Prostate gland (tissue), 2 donors: ENCODE measurements around the gene FBXW2.

ENCODE experiments used
- POLR2A ChIP-seq: fragments of 450-650 bp; IDR thresholded peaks from one replicate; pipeline ENCODE4 v1.6.1; 2016; ENCODE audit warnings: antibody characterized with exemption, mild to moderate bottlenecking
- POLR2AphosphoS5 ChIP-seq: sonication (generic); formaldehyde crosslinking; IDR thresholded peaks from one replicate; pipeline ENCODE4 v1.6.1; 2017; ENCODE audit warnings: antibody characterized with exemption
- TF ChIP-seq, protein P1 (sequence below), 4 experiments: fragments of 200-600 bp in 2 of 4; fragments of 450-650 bp in 2 of 4; sonication (generic) in 2 of 4; IDR thresholded peaks; 1 replicate in 3 of 4; 2 replicates in 1 of 4; pipeline ENCODE4 v1.5.1; 2016 to 2019; ENCODE audit warnings: antibody characterized with exemption in 4 of 4, mild to moderate bottlenecking in 2 of 4, moderate library complexity in 2 of 4

DNA sequence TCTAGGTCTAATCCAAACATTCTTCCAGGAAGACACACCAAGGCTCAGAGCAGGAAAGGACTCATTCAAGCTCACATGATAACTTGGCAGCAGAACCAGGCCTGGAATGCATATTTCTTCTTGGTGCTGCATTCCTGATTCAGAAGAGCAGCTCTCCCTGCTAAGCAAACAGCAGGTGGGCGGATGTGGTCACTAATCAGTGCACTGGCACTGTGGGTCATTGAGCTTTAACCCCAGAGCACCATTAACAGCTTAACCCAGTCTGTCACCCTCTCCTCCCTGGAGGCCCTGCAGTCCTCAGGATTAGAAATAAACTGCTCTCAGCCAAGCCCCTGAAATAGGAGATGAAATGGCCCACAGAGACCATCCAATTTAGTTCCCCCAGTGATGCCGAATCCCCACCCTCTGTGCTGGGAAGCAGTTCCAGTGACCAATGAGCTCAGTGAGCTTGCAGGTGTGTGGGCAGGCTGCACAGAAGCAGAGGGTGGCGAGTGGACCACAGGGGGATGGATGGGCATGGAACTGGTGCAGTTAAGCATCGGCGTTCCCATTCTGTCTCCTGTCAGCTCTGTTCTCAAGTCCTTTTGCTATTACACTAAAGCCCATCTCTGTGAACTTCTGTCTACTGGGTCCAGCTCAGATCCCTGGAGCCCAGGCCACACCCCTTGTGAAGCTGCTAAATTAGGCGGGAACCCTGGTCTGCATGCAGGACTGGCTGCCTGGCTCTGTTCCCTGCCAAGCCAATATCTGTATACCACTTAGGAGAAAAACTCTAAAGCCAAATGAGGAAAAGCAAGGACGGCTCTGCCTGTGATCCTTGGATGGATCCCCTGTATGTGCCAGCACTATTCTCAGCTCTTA, 62.3 kb downstream of the FBXW2 start:
- TF ChIP-seq, protein P1, sequence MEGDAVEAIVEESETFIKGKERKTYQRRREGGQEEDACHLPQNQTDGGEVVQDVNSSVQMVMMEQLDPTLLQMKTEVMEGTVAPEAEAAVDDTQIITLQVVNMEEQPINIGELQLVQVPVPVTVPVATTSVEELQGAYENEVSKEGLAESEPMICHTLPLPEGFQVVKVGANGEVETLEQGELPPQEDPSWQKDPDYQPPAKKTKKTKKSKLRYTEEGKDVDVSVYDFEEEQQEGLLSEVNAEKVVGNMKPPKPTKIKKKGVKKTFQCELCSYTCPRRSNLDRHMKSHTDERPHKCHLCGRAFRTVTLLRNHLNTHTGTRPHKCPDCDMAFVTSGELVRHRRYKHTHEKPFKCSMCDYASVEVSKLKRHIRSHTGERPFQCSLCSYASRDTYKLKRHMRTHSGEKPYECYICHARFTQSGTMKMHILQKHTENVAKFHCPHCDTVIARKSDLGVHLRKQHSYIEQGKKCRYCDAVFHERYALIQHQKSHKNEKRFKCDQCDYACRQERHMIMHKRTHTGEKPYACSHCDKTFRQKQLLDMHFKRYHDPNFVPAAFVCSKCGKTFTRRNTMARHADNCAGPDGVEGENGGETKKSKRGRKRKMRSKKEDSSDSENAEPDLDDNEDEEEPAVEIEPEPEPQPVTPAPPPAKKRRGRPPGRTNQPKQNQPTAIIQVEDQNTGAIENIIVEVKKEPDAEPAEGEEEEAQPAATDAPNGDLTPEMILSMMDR (IDR thresholded peaks at IDR 0.05), result no peak
- TF ChIP-seq POLR2AphosphoS5, result no peak
- TF ChIP-seq POLR2A, result no peak
